ENCODE data around the gene BMP7.
A peak's percentile ranks its signal among the peaks of the same experiment; 100 is the strongest.

BMP7 gene

GRCh38 chr20:57188576-57189079 is 77.8 kb downstream of the BMP7 start:
- Mint-ChIP-seq H3K9me3 (no peaks in the 10 kb centered on the region), H3K27me3 (ENCODE audit: low read depth) (peaks cover 13% of the 10 kb centered on the region), H3K36me3 (ENCODE audit: low read depth) (peaks cover 5% of the 10 kb centered on the region), H3K4me1 (no peaks in the 10 kb centered on the region), H3K27ac (no peak overlapping the region), H3K4me3 (no peak overlapping the region)
- TF ChIP-seq CTCF (IDR thresholded peaks at IDR 0.05; ENCODE audit: unreplicated experiment in 3 of 3): no peak

GRCh38 chr20:57188056-57188455 is 78.4 kb downstream of the BMP7 start:
- H3K27me3 Mint-ChIP-seq (ENCODE audit: low read depth): peaks cover 13% of the 10 kb centered on the region
- H3K9me3 Mint-ChIP-seq: no peaks in the 10 kb centered on the region
- no peak overlapping the region for H3K27ac Mint-ChIP-seq
- H3K4me3 Mint-ChIP-seq: no peak overlapping the region
- peaks cover 10% of the 10 kb centered on the region for H3K36me3 Mint-ChIP-seq (ENCODE audit: low read depth)
- no peak for TF ChIP-seq CTCF (IDR thresholded peaks at IDR 0.05; ENCODE audit: unreplicated experiment in 3 of 3)
- no peaks in the 10 kb centered on the region for H3K4me1 Mint-ChIP-seq

- no peak overlapping the region for H3K27ac Mint-ChIP-seq
- peaks cover 10% of the 10 kb centered on the region for H3K36me3 Mint-ChIP-seq (ENCODE audit: low read depth)
- no peak for TF ChIP-seq CTCF (IDR thresholded peaks at IDR 0.05; ENCODE audit: unreplicated experiment in 3 of 3)
- H3K27me3 Mint-ChIP-seq (ENCODE audit: low read depth): peaks cover 13% of the 10 kb centered on the region
- no peaks in the 10 kb centered on the region for H3K9me3 Mint-ChIP-seq
- H3K4me1 Mint-ChIP-seq: no peaks in the 10 kb centered on the region
- no peak overlapping the region for H3K4me3 Mint-ChIP-seq
Measured at GRCh38 chr20:57187068-57187634, 79.3 kb downstream of the BMP7 start.

- H3K4me3 Mint-ChIP-seq: no peak overlapping the region
- TF ChIP-seq CTCF (IDR thresholded peaks at IDR 0.05; ENCODE audit: unreplicated experiment in 3 of 3): no peak
- H3K36me3 Mint-ChIP-seq (ENCODE audit: low read depth): peaks cover 9% of the 10 kb centered on the region
- H3K27ac Mint-ChIP-seq: peak overlapping the region in 1 of 3 experiments; percentile 22
- no peaks in the 10 kb centered on the region for H3K9me3 Mint-ChIP-seq
- H3K27me3 Mint-ChIP-seq (ENCODE audit: low read depth): peaks cover 15% of the 10 kb centered on the region
- H3K4me1 Mint-ChIP-seq: no peaks in the 10 kb centered on the region
Measured at GRCh38 chr20:57186192-57186591, 80.2 kb downstream of the BMP7 start.

- Mint-ChIP-seq H3K36me3 (ENCODE audit: low read depth) (peaks cover 4% of the 10 kb centered on the region), H3K27me3 (ENCODE audit: low read depth) (peaks cover 15% of the 10 kb centered on the region), H3K4me1 (no peaks in the 10 kb centered on the region), H3K27ac (no peak overlapping the region), H3K9me3 (no peaks in the 10 kb centered on the region), H3K4me3 (no peak overlapping the region)
- TF ChIP-seq CTCF (IDR thresholded peaks at IDR 0.05; ENCODE audit: unreplicated experiment in 3 of 3): no peak
Measured at GRCh38 chr20:57185188-57185743, 81.2 kb downstream of the BMP7 start.

GRCh38 chr20:57183457-57184009 is 82.9 kb downstream of the BMP7 start:
- H3K4me1 Mint-ChIP-seq: no peaks in the 10 kb centered on the region
- no peak overlapping the region for H3K4me3 Mint-ChIP-seq
- TF ChIP-seq CTCF (IDR thresholded peaks at IDR 0.05; ENCODE audit: unreplicated experiment in 3 of 3): no peak
- peaks cover 4% of the 10 kb centered on the region for H3K36me3 Mint-ChIP-seq (ENCODE audit: low read depth)
- no peak overlapping the region for H3K27ac Mint-ChIP-seq
- no peaks in the 10 kb centered on the region for H3K9me3 Mint-ChIP-seq
- peaks cover 15% of the 10 kb centered on the region for H3K27me3 Mint-ChIP-seq (ENCODE audit: low read depth)
